Thyroid gland (tissue), 4 donors: ENCODE results near the gene ZNF555. TPM values are rescaled to one million over a fixed set of nuclear protein-coding genes. Genes with fewer than 3 reads are reported as not detected.
"Not testable (repeated sequence)": the region's sequence is repeated elsewhere in the genome, so short reads cannot be mapped to it uniquely, and the experiment has no call there.

ENCODE experiments used
- DNase-seq, 2 donors: peaks; one replicate each; pipeline ENCODE4 v3.0.0-alpha.2; 2019
- H3K27ac ChIP-seq, 3 donors: fragments of 200-600 bp; sonication (generic); 1 replicate in 2 of 3; 2 replicates in 1 of 3; pipeline ENCODE4 v1.5.1; 2016 to 2019; ENCODE audit warnings: mild to moderate bottlenecking in 1 of 3, moderate library complexity in 1 of 3
- H3K27me3 ChIP-seq: fragments of 200-600 bp; sonication (generic); one replicate; pipeline ENCODE4 v1.5.1; 2019
- H3K36me3 ChIP-seq, 2 donors: fragments of 200-600 bp; sonication (generic); one replicate each; pipeline ENCODE4 v1.5.1; 2016 to 2019
- H3K4me1 ChIP-seq, 2 donors: fragments of 200-600 bp; sonication (generic); one replicate each; pipeline ENCODE4 v1.5.1; 2017 to 2019
- H3K4me3 ChIP-seq, 3 donors: fragments of 200-600 bp; sonication (generic); replicated peaks in 1 of 3; 1 replicate in 2 of 3; 2 replicates in 1 of 3; pipeline ENCODE4 v1.5.1; 2016; ENCODE audit warnings: mild to moderate bottlenecking in 1 of 3
- H3K9me3 ChIP-seq: fragments of 200-600 bp; sonication (generic); one replicate; pipeline ENCODE4 v1.5.1; 2017
- POLR2A ChIP-seq, 2 donors: fragments of 450-650 bp; IDR thresholded peaks; one replicate each; pipeline ENCODE4 v1.6.1; 2017; ENCODE audit warnings: antibody characterized with exemption in 2 of 2, mild to moderate bottlenecking in 2 of 2, moderate library complexity in 1 of 2
- WGBS, 2 donors: methylation state at CpG; one replicate each; pipeline ENCODE4 v1.1.5; 2017; 5-methylcytosine and 5-hydroxymethylcytosine counted together
- intact Hi-C: fragments of 100-400 bp; cut with DNase I; formaldehyde crosslinking; loops from one replicate; pipeline ENCODE4 v1.15.1; 2023
- total RNA-seq, 4 donors: library from RNA; depleted of rRNA; stranded (reverse); fragments of >200 nt; gene quantifications; one replicate each; pipeline ENCODE4 v1.2.3, GENCODE V29; 2016
- TF ChIP-seq, protein P1 (sequence below), 6 experiments: fragments of 200-600 bp in 3 of 6; fragments of 450-650 bp in 3 of 6; sonication (generic) in 3 of 6; IDR thresholded peaks; one replicate each; pipeline ENCODE4 v1.5.1; 2016 to 2019; ENCODE audit warnings: antibody characterized with exemption in 6 of 6, mild to moderate bottlenecking in 2 of 6, inconsistent platforms in 1 of 6, moderate library complexity in 1 of 6

ZNF555 gene
- total RNA-seq: 10 to 100 TPM in 1 of 4 donors, 1 to 10 TPM in 3; 8.7 to 10.2 (median 9.5) TPM

- intact Hi-C loops: no loop called here
- H3K9me3 ChIP-seq: no peaks in the 10 kb centered on the region
- TF ChIP-seq, protein P1, sequence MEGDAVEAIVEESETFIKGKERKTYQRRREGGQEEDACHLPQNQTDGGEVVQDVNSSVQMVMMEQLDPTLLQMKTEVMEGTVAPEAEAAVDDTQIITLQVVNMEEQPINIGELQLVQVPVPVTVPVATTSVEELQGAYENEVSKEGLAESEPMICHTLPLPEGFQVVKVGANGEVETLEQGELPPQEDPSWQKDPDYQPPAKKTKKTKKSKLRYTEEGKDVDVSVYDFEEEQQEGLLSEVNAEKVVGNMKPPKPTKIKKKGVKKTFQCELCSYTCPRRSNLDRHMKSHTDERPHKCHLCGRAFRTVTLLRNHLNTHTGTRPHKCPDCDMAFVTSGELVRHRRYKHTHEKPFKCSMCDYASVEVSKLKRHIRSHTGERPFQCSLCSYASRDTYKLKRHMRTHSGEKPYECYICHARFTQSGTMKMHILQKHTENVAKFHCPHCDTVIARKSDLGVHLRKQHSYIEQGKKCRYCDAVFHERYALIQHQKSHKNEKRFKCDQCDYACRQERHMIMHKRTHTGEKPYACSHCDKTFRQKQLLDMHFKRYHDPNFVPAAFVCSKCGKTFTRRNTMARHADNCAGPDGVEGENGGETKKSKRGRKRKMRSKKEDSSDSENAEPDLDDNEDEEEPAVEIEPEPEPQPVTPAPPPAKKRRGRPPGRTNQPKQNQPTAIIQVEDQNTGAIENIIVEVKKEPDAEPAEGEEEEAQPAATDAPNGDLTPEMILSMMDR (IDR thresholded peaks at IDR 0.05): peak in 5 of 6 experiments; percentile 25 to 71 (median 57)
- peak in 1 of 2 donors; percentile 75 for TF ChIP-seq POLR2A (IDR thresholded peaks at IDR 0.05)
- H3K36me3 ChIP-seq: no peaks in the 10 kb centered on the region
- no peaks in the 10 kb centered on the region for H3K27me3 ChIP-seq
- DNase-seq: peak; percentile 100
- peak within 1 kb of the TSS; percentile 56 to 98 (median 78) for H3K4me3 ChIP-seq
- WGBS, 2 donors: 1 to 2% methylated on average over 23 to 24 of the region's 106 CpGs
- peak within 1 kb of the TSS; percentile 87 to 97 (median 97) for H3K27ac ChIP-seq
- peaks cover 8 to 14% of the 10 kb centered on the region in 2 donors for H3K4me1 ChIP-seq
Measured at GRCh38 chr19:2840794-2841791, at the start of gene ZNF555. ZNF555 (plus strand) TSS chr19:2841475; CDS start chr19:2841573, 98 bp downstream.

DNA sequence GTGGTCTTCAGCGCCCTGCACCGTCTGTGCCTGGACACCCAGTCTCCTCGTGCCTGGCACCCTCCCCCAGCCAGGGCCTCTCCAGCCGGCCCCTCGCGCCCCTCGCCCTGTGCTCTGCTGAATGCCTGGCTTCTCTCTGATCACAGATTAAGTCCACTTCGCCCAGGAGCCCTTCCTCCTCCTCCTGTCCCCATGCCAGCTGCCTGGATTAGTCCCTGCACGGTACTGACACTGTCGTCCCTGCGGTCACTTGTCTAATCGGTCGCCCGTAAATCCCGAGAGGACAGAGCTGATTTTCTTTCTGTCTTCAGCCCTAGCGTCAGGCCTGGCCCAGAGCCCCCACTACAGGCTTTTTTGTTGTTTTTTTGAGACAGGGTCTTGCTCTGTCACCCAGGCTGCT is 49.4 kb upstream of the ZNF555 start:
- peaks cover 0 to 8% of the 10 kb centered on the region in 2 donors for H3K36me3 ChIP-seq
- intact Hi-C loops: no loop called here

GRCh38 chr19:2792666-2793065 is 48.6 kb upstream of the ZNF555 start:
- 87 to 91% methylated on average over 10 of the region's 10 CpGs for WGBS, 2 donors
- intact Hi-C loops, H3K9me3 ChIP-seq, DNase-seq, H3K27me3 ChIP-seq, H3K4me3 ChIP-seq: not testable (repeated sequence)
- H3K27ac ChIP-seq: peak overlapping the region; percentile 51 to 72 (median 64)
- peaks cover 0 to 12% of the 10 kb centered on the region in 2 donors for H3K36me3 ChIP-seq
- H3K4me1 ChIP-seq: peaks cover 13 to 31% of the 10 kb centered on the region in 2 donors

More for the DNA sequence above, 49.4 kb upstream of the ZNF555 start:
- H3K27me3 ChIP-seq: no peaks in the 10 kb centered on the region
- peak; percentile 86 to 95 for DNase-seq
- H3K4me3 ChIP-seq: no peak overlapping the region
- no peak for TF ChIP-seq POLR2A (IDR thresholded peaks at IDR 0.05)
- TF ChIP-seq, protein P1 (IDR thresholded peaks at IDR 0.05): no peak
- H3K9me3 ChIP-seq: no peaks in the 10 kb centered on the region
- WGBS, 2 donors: 54 to 66% methylated on average over 16 of the region's 16 CpGs
- peak overlapping the region; percentile 55 to 72 (median 64) for H3K27ac ChIP-seq
- peaks cover 13 to 31% of the 10 kb centered on the region in 2 donors for H3K4me1 ChIP-seq

DNA sequence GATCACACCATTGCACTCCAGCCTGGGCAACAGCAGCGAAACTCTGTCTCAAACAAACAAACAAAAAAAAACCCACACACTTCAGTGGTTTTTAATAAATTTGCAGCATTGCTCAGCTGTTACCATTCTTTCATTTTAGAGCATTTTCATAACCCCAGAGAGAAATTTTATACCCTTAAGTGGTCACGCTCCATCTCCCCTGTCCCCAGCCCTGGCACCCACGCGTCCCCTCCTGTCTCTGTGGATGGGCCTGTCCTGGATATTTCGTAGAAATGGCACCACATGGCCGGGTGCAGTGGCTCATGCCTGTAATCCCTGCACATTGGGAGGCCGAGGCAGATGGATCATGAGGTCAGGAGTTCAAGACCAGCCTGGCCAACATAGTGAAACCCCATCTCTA is 48.1 kb upstream of the ZNF555 start:
- no peak overlapping the region for H3K4me3 ChIP-seq

GRCh38 chr19:2793577-2793976 is 47.7 kb upstream of the ZNF555 start:
- H3K4me1 ChIP-seq: peaks cover 13 to 31% of the 10 kb centered on the region in 2 donors
- intact Hi-C loops: no loop called here
- H3K4me3 ChIP-seq: no peak overlapping the region
- 93 to 94% methylated on average over 12 of the region's 12 CpGs for WGBS, 2 donors
- H3K9me3 ChIP-seq: no peaks in the 10 kb centered on the region
- TF ChIP-seq, protein P1 (IDR thresholded peaks at IDR 0.05): no peak
- no peak for TF ChIP-seq POLR2A (IDR thresholded peaks at IDR 0.05)
- no peaks in the 10 kb centered on the region for H3K27me3 ChIP-seq
- peak overlapping the region in 2 of 3 donors; percentile 46 to 64 for H3K27ac ChIP-seq
- peaks cover 0 to 15% of the 10 kb centered on the region in 2 donors for H3K36me3 ChIP-seq
- no peak for DNase-seq

More for the DNA sequence above, 48.1 kb upstream of the ZNF555 start:
- Histone ChIP-seq H3K27me3 (no peaks in the 10 kb centered on the region), H3K27ac (peak overlapping the region in 2 of 3 donors; percentile 46 to 64), H3K36me3 (peaks cover 0 to 15% of the 10 kb centered on the region in 2 donors), H3K9me3 (no peaks in the 10 kb centered on the region), H3K4me1 (peaks cover 13 to 31% of the 10 kb centered on the region in 2 donors)
- DNase-seq: peak in 1 of 2 donors; percentile 46
- intact Hi-C loops: no loop called here
- WGBS, 2 donors: 66 to 83% methylated on average over 7 of the region's 7 CpGs
- TF ChIP-seq, protein P1 (IDR thresholded peaks at IDR 0.05): no peak
- no peak for TF ChIP-seq POLR2A (IDR thresholded peaks at IDR 0.05)
